ENCODE data around the gene GBE1. TPM values are rescaled to one million over a fixed set of nuclear protein-coding genes. Genes with fewer than 3 reads are reported as not detected.

The GBE1 gene
- total RNA-seq, 1 donor from 2014 or later = 34.4 TPM

DNA sequence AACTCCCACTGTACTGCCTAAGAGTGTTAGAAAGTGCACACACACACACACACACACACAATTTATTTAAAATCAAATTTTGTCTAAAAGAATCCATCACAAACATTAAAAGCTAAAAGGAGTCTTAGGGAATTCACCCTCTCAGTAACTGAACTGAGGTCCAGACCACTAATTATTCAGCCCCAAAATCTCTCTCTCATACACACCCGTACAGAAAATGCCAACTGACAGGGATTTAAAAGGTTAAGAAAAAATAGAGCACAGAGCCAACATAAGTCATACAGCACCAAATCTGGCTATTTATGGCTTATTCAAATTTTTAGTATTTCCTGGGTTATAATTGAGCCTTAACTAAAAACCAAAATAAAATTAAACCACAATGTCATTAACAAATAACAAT is 20.7 kb downstream of the GBE1 start:
- Histone ChIP-seq H3K4me3 (no peak overlapping the region), H3K27me3 (no peaks in the 10 kb centered on the region), H3K9me3 (ENCODE audit: low read depth) (no peaks in the 10 kb centered on the region), H3K79me2 (ENCODE audit: low read depth) (no peaks in the 10 kb centered on the region), H3K4me2 (no peak overlapping the region), H3F3A (ENCODE audit: low read depth) (no peaks in the 10 kb centered on the region), H3K9ac (no peak overlapping the region), H3K27ac (no peak overlapping the region), H2AFZ (replicated peaks) (no peak overlapping the region), H4K20me1 (ENCODE audit: low read depth) (no peaks in the 10 kb centered on the region), H3K4me1 (no peaks in the 10 kb centered on the region), H3K36me3 (no peaks in the 10 kb centered on the region)
- TF ChIP-seq, protein P1, sequence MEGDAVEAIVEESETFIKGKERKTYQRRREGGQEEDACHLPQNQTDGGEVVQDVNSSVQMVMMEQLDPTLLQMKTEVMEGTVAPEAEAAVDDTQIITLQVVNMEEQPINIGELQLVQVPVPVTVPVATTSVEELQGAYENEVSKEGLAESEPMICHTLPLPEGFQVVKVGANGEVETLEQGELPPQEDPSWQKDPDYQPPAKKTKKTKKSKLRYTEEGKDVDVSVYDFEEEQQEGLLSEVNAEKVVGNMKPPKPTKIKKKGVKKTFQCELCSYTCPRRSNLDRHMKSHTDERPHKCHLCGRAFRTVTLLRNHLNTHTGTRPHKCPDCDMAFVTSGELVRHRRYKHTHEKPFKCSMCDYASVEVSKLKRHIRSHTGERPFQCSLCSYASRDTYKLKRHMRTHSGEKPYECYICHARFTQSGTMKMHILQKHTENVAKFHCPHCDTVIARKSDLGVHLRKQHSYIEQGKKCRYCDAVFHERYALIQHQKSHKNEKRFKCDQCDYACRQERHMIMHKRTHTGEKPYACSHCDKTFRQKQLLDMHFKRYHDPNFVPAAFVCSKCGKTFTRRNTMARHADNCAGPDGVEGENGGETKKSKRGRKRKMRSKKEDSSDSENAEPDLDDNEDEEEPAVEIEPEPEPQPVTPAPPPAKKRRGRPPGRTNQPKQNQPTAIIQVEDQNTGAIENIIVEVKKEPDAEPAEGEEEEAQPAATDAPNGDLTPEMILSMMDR (IDR thresholded peaks at IDR 0.05) = no peak
- TF ChIP-seq EZH2phosphoT487 (IDR thresholded peaks at IDR 0.05) (no peak), EZH2 (IDR thresholded peaks at IDR 0.05) (no peak)
- Mint-ChIP-seq H3K4me1 (peaks cover 5% of the 10 kb centered on the region), H3K27ac (no peak overlapping the region), H3K27me3 (ENCODE audit: insufficient read depth, low read depth) (no peaks in the 10 kb centered on the region), H3K9me3 (no peaks in the 10 kb centered on the region), H3K36me3 (no peaks in the 10 kb centered on the region), H3K4me3 (no peak overlapping the region)
- DNase-seq (ENCODE audit: low spot score) = no peak

DNA sequence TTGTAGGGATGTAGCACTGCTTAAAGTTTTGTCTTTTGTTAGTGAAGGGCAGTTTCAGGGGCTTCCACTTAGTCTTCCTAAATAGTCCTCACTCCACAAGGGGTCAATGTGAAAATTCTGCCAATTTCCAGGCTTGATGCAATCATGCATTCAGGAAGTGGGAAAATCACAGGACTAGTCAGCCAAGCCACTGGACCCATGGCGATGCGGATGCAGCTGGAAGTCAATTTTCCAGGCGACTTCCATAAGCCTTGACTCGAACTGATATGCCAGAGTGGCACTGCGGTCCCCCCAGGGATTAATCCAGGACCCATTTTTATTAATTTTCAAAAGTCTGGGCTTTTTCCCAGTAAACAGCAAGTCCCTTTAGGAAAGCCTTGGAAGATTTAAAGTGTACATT is 26.1 kb downstream of the GBE1 start:
- H3K79me2 ChIP-seq (ENCODE audit: low read depth) = no peaks in the 10 kb centered on the region
- no peak for TF ChIP-seq EZH2 (IDR thresholded peaks at IDR 0.05)
- TF ChIP-seq EZH2phosphoT487 (IDR thresholded peaks at IDR 0.05) = no peak
- TF ChIP-seq, protein P1 (IDR thresholded peaks at IDR 0.05) = no peak
- no peaks in the 10 kb centered on the region for H3K36me3 ChIP-seq
- H3F3A ChIP-seq (ENCODE audit: low read depth) = no peaks in the 10 kb centered on the region
- H3K9me3 ChIP-seq (ENCODE audit: low read depth) = no peaks in the 10 kb centered on the region
- H3K27me3 Mint-ChIP-seq (ENCODE audit: insufficient read depth, low read depth) = no peaks in the 10 kb centered on the region
- no peak overlapping the region for H2AFZ ChIP-seq (replicated peaks)
- no peak overlapping the region for H3K4me3 ChIP-seq
- no peaks in the 10 kb centered on the region for H4K20me1 ChIP-seq (ENCODE audit: low read depth)
- DNase-seq (ENCODE audit: low spot score) = no peak
- H3K27ac Mint-ChIP-seq = no peak overlapping the region
- no peaks in the 10 kb centered on the region for H3K4me1 ChIP-seq
- no peak overlapping the region for H3K9ac ChIP-seq
- no peak overlapping the region for H3K4me3 Mint-ChIP-seq
- peaks cover 4% of the 10 kb centered on the region for H3K36me3 Mint-ChIP-seq
- no peak overlapping the region for H3K4me2 ChIP-seq
- no peaks in the 10 kb centered on the region for H3K27me3 ChIP-seq
- H3K4me1 Mint-ChIP-seq = peaks cover 2% of the 10 kb centered on the region
- peaks cover 8% of the 10 kb centered on the region for H3K9me3 Mint-ChIP-seq
- no peak overlapping the region for H3K27ac ChIP-seq

DNA sequence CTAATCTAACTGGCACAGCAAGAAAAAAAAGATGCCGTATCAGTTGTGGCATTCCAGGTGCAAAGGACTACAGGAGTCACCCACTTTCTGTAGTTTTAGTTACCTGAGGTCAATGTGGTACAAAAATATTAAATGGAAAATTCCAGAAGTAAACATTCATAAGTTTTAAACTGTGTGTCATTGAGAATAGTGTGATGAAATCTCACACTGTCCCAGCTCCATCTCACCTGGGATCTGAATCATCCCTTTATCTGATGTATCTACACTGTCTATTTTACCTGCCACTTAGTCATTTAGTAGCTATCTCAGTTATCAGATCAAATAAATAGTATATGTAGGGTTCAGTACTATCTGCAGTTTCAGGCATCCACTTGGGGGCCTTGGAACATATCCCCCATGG is 26.7 kb downstream of the GBE1 start:
- Histone ChIP-seq H2AFZ (replicated peaks) (no peak overlapping the region), H3K9me3 (ENCODE audit: low read depth) (no peaks in the 10 kb centered on the region), H3F3A (ENCODE audit: low read depth) (no peaks in the 10 kb centered on the region), H3K36me3 (no peaks in the 10 kb centered on the region), H4K20me1 (ENCODE audit: low read depth) (no peaks in the 10 kb centered on the region), H3K4me3 (no peak overlapping the region), H3K9ac (no peak overlapping the region), H3K4me1 (no peaks in the 10 kb centered on the region), H3K27ac (no peak overlapping the region), H3K27me3 (no peaks in the 10 kb centered on the region), H3K4me2 (no peak overlapping the region), H3K79me2 (ENCODE audit: low read depth) (no peaks in the 10 kb centered on the region)
- TF ChIP-seq EZH2phosphoT487 (IDR thresholded peaks at IDR 0.05) = no peak
- Mint-ChIP-seq H3K4me1 (peaks cover 2% of the 10 kb centered on the region), H3K36me3 (peaks cover 4% of the 10 kb centered on the region), H3K4me3 (no peak overlapping the region), H3K27me3 (ENCODE audit: insufficient read depth, low read depth) (no peaks in the 10 kb centered on the region), H3K9me3 (peaks cover 8% of the 10 kb centered on the region), H3K27ac (no peak overlapping the region)
- no peak for DNase-seq (ENCODE audit: low spot score)

DNA sequence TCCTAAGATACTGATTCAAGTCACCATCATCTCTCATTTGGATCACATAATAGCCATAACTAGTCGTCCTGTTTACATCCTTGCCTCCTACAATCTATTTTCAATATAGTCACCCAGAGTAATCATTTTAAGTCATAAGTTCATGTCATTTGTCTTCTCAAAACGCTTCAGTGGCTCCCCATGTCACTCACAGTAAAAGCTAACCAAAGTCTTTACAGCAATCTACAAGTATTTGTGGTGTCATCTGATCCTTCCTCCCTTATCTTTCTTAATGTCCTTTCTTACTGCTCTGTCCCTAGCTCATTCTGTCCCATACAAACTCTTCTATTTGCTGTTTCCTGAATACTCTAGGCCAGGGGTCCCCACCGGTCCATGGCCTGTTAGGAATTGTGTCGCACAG is 28.8 kb downstream of the GBE1 start:
- no peak overlapping the region for H3K4me3 Mint-ChIP-seq
- Histone ChIP-seq H3K79me2 (ENCODE audit: low read depth) (no peaks in the 10 kb centered on the region), H3K4me1 (no peaks in the 10 kb centered on the region)

More for the DNA sequence above, 28.8 kb downstream of the GBE1 start:
- no peak for DNase-seq (ENCODE audit: low spot score)
- no peaks in the 10 kb centered on the region for H3K27me3 ChIP-seq
- H2AFZ ChIP-seq (replicated peaks) = no peak overlapping the region
- no peaks in the 10 kb centered on the region for H3K36me3 ChIP-seq
- H3K4me3 ChIP-seq = no peak overlapping the region
- H3F3A ChIP-seq (ENCODE audit: low read depth) = no peaks in the 10 kb centered on the region
- H3K9me3 ChIP-seq (ENCODE audit: low read depth) = no peaks in the 10 kb centered on the region
- no peaks in the 10 kb centered on the region for H4K20me1 ChIP-seq (ENCODE audit: low read depth)
- no peak overlapping the region for H3K4me2 ChIP-seq
- Mint-ChIP-seq H3K27ac (no peak overlapping the region), H3K4me1 (peaks cover 2% of the 10 kb centered on the region), H3K36me3 (peaks cover 4% of the 10 kb centered on the region), H3K9me3 (peaks cover 8% of the 10 kb centered on the region), H3K27me3 (ENCODE audit: insufficient read depth, low read depth) (no peaks in the 10 kb centered on the region)
- no peak overlapping the region for H3K9ac ChIP-seq
- no peak for TF ChIP-seq EZH2 (IDR thresholded peaks at IDR 0.05)
- no peak for TF ChIP-seq EZH2phosphoT487 (IDR thresholded peaks at IDR 0.05)
- TF ChIP-seq, protein P1 (IDR thresholded peaks at IDR 0.05) = no peak
- no peak overlapping the region for H3K27ac ChIP-seq

Data from neural progenitor cell (in vitro differentiated cells).